Midbrain (tissue), 1 donor: ENCODE data around the gene GAK.

ENCODE experiments used
- DNase-seq: peaks from one replicate; lab custom pipeline; 2025; lab: John Stamatoyannopoulos, UW

Gene GAK

GRCh38 chr4:907103-907400 lies 25.1 kb downstream of the GAK start:
- DNase-seq: no peak

DNA sequence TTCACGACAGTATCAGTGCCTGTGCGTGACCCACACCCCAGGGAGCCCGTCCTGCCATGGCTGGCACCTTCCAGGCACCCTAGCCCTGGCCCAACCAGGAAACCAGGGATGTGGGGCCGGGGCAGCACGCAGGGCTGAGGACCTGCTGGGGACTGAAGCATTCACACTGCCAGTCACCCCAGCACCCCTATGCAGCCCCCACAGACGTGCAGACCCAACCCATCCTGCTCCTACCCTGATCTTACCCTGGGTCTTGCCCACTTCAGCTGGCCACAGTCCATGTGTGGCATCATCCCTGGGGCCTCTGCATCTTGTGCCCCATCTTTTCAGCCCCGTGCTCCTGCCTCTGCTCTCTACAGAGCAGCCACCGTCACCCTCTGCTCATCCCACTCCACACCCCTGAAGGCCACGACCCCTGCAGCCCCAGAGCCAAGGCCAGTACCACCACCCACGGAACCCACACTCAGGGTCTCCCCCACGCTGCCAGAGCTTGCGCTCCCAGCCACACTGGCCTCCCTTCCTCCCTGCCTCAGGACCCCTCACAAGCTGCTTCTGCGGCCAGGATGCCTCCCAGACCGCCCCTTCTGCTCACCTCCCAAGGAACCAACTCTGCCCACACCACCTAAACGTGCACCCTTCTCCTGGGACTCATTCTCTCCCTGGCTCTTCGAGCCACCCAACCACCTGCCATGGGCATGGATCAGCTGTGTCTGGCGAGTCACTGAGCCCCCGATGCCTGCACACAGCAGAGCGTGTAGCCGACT lies 25.6 kb downstream of the GAK start:
- no peak for DNase-seq

DNA sequence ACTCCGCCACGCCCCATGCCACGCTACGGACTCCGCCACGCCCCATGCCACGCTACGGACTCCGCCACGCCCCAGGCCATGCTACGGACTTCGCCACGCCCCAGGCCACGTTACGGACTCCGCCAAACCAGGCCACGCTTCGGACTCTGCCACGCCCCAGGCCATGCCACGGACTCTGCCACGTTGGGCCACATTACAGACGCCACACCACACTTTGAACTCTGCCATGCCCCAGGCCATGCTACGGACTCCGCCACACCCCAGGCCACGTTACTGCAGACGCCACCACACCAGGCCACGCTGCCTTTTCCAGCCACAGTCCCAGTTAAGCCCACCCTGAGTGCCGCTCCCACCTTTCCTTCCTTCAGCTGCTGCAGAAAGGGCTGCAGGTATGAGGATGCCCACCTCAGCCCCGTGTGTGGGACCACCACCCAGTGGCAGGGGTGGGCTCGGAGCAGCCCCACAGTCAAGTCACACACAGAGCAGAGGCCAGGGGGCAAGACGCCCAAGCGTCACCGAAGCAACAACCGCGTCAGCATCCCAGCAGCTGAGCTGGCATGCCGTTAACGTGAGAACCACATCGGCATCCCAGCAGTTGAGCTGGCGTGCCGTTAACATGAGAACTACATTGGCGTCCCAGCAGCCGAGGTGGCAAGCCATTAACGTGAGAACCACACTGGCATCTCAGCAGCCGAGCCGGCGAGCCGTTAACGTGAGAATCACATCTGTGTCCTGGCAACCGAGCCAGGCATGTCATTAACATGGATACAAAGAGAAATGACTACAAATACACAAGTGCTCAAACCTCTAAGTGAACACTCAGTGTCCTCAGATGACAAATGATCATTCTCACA lies 26.4 kb downstream of the GAK start:
- no peak for DNase-seq

DNA sequence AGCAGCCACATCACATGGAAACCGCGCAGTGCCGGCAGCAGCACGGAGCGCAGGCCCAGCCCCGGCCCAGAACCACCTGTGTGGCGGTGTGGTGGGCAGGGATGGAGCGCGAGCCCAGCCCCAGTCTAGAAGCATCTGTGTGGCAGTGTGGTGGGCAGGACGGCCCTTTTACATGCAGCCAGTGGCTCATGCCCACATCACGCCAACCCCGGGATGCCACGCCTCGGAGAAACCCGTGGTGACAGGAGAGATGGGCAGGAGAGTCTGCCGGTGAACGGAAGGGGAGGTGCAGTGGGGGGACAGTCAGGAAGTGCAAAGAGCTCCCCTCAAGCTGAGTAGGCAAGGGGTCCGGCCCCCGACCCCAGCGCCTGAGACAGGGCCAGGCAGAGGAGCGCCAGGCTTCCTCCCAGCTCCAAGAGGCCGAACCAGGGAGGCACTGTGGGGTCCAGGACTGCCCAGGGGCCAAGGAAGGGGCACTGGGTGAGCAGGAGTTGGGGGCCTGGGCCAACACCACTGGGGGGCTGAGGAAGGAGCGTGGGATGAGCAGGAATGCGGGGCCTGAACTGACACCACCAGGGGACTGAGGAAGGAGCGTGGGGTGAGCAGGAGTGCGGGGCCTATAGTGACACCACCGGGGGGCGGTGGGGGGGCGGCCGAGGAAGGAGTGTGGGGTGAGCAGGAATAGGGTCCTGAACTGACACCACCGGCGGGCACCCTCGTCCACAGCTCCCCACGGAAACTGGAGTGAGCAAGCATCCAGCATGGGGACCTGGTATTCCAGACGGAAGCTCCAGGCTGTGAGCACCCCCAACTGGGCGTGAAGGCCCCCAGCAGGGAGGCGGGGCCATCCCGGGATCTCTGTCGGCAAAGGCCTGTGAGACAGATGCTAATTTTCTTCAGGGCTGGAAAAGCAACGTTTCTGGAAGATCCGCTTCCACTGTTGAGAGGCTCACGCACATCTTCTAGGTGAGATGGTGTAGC lies 28.8 kb downstream of the GAK start:
- no peak for DNase-seq

DNA sequence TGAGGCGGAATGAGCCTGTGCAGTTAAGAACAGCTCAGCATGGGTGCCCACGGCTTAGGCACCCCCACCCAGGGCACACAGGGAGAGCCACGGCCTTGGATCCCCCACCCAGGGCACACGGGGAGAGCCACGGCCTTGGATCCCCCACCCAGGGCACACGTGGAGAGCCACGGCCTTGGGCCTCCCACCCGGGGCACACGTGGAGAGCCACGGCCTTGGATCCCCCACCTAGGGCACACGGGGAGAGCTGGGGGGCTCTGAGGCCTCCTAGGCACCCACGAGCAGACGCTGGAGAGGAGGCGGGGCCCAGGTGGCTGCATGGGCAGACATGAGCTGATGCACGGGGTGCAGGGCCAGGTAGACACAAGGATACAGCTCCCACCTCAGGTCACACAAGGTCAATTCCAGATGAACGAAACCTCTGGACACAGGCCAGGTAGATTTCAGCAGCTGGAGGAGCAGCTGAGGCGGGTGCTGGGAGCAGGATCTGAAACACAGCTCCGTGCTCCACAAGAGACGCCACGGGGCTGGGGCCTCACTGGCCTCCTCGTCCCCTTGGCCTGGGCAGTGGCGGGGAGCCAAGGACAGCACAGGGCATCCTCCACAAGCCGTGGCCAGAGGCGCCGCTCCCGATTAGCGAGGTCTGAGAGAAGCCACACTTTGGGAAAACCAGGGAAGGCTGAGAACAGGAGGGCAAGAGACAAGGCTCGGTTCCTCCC lies 30.8 kb downstream of the GAK start:
- DNase-seq: no peak

DNA sequence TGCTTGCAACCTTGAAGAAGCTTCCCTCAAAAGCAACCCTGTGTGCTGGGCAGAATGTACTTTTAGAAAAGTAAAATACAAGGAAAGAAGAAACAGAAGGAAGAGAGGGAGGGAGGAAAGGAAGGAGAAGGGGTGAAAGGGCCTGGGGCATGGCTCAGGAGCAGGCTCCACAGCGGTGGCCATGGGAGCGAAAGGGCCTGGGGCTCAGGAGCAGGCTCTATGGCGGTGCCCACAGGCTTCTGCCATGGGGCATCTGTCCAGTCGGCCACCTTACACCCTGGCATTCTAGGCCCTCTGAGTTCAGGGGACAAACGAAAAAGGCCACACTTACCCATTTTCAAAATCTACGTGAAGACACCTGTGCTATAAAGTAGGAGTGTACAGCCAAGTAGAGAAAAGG lies 31.4 kb downstream of the GAK start:
- no peak for DNase-seq

- no peak for DNase-seq
Observed at GRCh38 chr4:900073-900472, 32.0 kb downstream of the GAK start.

DNA sequence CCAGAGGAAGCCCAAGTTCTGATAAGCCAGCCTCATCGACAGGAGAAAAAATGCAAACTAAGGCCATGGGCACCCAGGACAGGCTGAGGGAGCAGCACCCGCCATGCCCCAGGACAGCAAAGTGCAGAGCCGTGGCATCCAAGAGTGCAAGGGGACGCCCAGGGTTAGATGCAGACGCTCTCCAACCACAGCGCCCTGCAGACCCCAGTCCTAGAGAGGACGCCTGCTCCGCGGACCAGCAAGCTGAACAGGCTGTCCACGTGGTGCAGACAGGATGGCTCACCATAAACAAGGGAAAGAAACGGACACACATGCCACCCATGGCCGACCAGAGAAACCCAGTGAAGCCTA lies 32.6 kb downstream of the GAK start:
- no peak for DNase-seq

DNA sequence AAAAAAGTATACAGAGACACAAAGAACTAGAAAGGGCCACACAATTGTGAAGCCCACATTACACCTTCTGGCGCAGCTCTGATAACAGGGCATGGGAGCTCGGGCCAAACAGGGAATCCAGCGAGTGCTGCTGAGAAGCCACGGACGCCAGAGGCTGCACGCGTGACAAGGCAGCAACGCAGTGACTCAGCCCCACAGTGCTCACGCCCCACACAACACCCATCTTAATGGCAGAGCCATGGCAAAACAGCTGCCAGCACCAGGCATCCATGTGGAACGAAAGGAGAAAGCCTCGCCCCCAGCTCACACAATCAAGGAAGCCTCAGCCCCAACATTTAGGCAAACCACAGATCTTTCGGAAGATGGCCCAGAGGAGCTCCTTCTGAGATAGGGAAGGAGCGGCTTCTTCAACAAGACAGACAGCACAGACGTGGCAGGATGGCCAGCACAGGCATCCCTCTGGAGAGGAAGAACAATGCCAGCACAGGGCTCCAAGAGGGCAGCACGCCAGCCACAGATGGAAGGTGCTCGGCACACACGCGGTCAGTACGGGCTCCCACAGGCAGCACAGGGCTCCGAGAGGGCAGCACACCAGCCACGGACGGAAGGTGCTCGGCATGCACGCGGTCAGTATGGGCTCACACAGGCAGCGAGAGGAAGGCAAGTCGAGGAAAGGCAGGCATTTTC lies 33.1 kb downstream of the GAK start:
- DNase-seq: no peak

GRCh38 chr4:898123-898522 lies 34.0 kb downstream of the GAK start:
- DNase-seq: no peak

- no peak for DNase-seq
Observed at GRCh38 chr4:896630-897029, 35.5 kb downstream of the GAK start.

DNA sequence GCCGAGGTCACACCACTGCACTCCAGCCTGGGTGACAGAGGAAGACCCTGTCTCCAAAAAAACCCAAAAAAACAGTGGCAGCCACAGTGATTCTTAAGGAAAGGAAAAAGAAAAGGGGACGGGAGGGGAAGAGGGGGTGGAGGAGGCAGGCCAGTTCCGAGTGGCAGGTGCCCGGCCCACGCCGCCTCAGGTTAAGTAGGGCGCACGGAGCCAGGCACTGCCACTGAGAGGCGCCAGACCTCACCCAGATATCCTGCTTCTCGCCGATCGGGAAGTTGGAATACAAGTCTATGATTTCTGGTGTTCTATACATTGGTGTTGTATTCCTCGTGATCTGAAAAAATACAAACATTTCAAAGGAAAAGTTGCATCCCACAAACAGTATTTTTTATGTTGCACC lies 35.9 kb downstream of the GAK start:
- DNase-seq: no peak

DNA sequence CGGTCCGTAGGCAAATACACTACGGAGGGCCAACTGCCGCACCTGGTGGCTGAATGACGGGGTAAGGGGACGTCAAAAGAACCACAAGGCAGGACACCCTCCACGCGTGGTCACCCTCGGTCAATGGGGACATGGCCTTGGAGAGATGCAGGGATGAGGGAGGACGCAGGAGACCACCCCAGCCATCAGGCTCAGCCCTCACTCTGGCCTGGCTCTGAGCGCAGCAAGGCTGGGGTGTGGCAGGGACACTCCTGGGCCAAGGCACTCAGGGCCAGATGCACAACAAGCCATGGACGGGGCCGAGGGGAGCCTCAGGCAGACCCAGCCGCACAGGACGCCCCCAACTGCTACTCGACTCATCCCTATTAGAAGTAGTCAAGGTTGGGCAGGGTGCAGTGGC lies 36.5 kb downstream of the GAK start:
- DNase-seq: no peak

GRCh38 chr4:893995-894705 lies 38.0 kb downstream of the GAK start:
- DNase-seq: no peak

GRCh38 chr4:893276-893994 lies 38.7 kb downstream of the GAK start:
- DNase-seq: no peak

DNA sequence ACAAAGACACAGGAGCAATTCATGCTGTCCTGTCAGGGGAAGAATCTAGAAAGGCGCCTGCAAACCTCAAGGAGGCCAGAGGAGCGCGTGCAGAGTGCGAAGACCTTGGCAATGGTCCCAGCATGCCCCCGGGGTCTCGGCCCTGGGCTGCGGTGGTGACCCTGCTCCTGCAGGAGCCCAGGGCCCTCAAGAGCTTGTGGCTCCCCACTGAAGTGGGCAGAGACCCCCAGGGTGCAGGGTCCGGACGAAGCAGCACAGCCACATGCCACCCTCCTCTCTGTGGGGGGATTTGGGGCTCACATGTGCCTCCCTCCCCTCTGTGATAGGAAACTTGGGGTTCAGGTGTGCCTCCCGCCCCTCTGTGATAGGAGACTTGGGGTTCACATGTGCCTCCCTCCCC lies 39.3 kb downstream of the GAK start:
- no peak for DNase-seq

GRCh38 chr4:891747-892146 lies 40.4 kb downstream of the GAK start:
- no peak for DNase-seq

DNA sequence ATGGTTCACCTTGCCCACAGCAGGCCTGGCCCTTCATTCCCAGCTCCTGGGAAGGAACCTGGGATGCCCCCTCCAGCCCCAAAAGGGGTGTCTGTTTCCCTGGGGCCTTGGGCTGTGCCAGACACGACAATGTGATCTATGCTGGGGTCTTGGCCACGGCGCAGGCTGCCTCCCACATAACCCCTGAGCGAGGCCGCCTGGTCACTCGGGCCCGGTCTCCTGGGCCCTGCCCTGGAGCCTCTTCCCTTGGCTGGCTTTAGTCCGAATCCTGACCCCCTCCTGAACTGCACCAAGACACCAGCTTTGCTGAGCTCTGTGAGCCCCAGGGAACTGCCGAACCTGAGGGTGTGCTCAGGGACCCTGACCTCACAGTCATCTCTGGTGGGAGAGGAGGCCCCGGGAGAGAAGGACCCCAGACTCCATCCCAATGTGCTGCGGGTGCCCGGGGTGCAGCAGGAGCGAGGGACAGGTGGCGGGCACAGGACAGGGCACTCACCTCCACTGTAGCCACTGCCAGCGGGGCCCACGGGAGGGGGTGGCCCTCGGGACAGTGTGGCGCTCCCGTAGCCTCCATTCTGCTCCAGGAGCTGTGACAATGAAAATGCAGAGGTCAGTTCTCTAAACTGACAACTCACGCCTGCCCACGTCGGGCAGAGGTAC lies 42.0 kb downstream of the GAK start:
- DNase-seq: no peak

GRCh38 chr4:889516-889915 lies 42.6 kb downstream of the GAK start:
- no peak for DNase-seq
